ENCODE measurements around the gene APELA. TPM values are rescaled to one million over a fixed set of nuclear protein-coding genes. Genes with fewer than 3 reads are reported as not detected.

The APELA gene, protein sequence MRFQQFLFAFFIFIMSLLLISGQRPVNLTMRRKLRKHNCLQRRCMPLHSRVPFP
- not detected for total RNA-seq
- not detected for total RNA-seq (2013)

DNA sequence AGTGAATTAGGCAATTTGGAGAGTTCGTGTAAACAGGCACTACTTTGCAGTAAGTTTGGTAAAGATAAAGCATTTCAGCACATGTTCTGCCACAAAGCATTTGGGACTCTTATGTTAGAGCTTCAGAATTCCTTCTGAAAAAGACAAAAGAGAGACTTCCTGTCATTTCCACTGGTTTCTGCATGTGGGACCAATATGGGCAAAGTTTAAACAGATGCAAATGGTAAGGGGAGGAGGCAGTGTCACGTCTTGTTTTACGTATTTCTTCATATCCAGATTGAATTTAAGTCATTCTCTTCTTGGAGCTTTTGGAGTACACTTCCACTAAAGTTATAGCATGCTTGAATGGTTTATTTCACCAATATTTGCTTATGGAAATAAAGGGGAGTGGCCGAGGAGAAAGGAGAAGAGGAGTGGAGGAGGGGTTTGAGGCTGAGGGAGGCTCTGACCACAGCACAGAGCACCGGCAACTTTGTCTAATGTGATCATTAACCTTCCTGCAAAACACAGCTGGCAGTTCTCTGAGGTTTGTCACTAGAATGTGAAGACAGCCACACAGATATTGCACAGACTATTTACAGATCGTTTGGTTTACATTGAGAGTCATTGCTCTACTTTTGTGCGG lies at the start of gene APELA:
Gene APELA (plus strand): TSS at position 479 of the 625 bp plus-strand sequence. CDS start 154 bp downstream, outside the sequence.
- TF ChIP-seq, protein P1, sequence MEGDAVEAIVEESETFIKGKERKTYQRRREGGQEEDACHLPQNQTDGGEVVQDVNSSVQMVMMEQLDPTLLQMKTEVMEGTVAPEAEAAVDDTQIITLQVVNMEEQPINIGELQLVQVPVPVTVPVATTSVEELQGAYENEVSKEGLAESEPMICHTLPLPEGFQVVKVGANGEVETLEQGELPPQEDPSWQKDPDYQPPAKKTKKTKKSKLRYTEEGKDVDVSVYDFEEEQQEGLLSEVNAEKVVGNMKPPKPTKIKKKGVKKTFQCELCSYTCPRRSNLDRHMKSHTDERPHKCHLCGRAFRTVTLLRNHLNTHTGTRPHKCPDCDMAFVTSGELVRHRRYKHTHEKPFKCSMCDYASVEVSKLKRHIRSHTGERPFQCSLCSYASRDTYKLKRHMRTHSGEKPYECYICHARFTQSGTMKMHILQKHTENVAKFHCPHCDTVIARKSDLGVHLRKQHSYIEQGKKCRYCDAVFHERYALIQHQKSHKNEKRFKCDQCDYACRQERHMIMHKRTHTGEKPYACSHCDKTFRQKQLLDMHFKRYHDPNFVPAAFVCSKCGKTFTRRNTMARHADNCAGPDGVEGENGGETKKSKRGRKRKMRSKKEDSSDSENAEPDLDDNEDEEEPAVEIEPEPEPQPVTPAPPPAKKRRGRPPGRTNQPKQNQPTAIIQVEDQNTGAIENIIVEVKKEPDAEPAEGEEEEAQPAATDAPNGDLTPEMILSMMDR (IDR thresholded peaks at IDR 0.05): no peak
- DNase-seq (no peak), ATAC-seq (no peak)
- Histone ChIP-seq H3K27ac (ENCODE audit: low read length) (no peak within 1 kb of the TSS), H3K4me3 (ENCODE audit: low read length) (no peak within 1 kb of the TSS), H3K27me3 (ENCODE audit: control insufficient read depth, insufficient read depth, low read length) (no peaks in the 10 kb centered on the region), H3K9me3 (ENCODE audit: control insufficient read depth, insufficient read depth, low read length) (no peaks in the 10 kb centered on the region), H3K36me3 (ENCODE audit: control insufficient read depth, insufficient read depth, low read length) (no peaks in the 10 kb centered on the region), H3K4me1 (ENCODE audit: control insufficient read depth, insufficient read depth, low read length) (no peaks in the 10 kb centered on the region)
- peaks cover 0 to 2% of the 10 kb centered on the region in 2 donors for H3K9me3 Mint-ChIP-seq
- no peaks in the 10 kb centered on the region for H3K36me3 Mint-ChIP-seq
- no peak within 1 kb of the TSS for H3K4me3 Mint-ChIP-seq
- no peak within 1 kb of the TSS for H3K27ac Mint-ChIP-seq
- 25% methylated on average over 7 of the region's 7 CpGs for WGBS (ENCODE audit: insufficient coverage)
- H3K27me3 Mint-ChIP-seq (ENCODE audit: low read depth in 2 of 2): no peaks in the 10 kb centered on the region
- no peaks in the 10 kb centered on the region for H3K4me1 Mint-ChIP-seq
- intact Hi-C loops (cut with micrococcal nuclease): no loop called here

DNA sequence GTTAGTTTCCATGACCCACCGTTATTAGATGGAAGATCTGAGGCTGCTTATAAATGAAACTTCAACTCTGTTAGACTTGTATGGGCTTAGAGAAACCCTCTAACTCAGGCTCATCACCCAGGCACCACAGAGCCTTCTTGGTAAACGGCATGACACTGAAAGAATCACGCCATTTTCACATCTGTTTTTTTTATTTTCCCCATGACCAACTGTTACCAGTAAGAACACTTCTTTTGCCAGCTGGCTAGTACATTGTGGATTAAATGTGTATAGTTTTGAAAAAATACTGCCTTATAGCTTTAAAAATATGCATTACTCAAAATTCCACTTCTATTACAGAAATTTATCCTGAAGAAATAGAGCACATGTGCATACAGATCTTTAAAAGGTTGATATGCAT lies 48.0 kb upstream of the APELA start:
- Mint-ChIP-seq H3K27ac (no peak overlapping the region), H3K4me3 (no peak overlapping the region), H3K27me3 (ENCODE audit: low read depth in 2 of 2) (no peaks in the 10 kb centered on the region), H3K9me3 (peaks cover 0 to 2% of the 10 kb centered on the region in 2 donors), H3K4me1 (no peaks in the 10 kb centered on the region), H3K36me3 (no peaks in the 10 kb centered on the region)
- TF ChIP-seq, protein P1 (IDR thresholded peaks at IDR 0.05): no peak
- H3K9me3 ChIP-seq (ENCODE audit: control insufficient read depth, insufficient read depth, low read length): no peaks in the 10 kb centered on the region
- H3K36me3 ChIP-seq (ENCODE audit: control insufficient read depth, insufficient read depth, low read length): no peaks in the 10 kb centered on the region
- no peaks in the 10 kb centered on the region for H3K27me3 ChIP-seq (ENCODE audit: control insufficient read depth, insufficient read depth, low read length)
- intact Hi-C loops (cut with micrococcal nuclease): no loop called here
- no peak for ATAC-seq
- no peak for DNase-seq
- 97% methylated on average over 3 of the region's 3 CpGs for WGBS (ENCODE audit: insufficient coverage)
- no peak overlapping the region for H3K4me3 ChIP-seq (ENCODE audit: low read length)
- no peak overlapping the region for H3K27ac ChIP-seq (ENCODE audit: low read length)
- no peaks in the 10 kb centered on the region for H3K4me1 ChIP-seq (ENCODE audit: control insufficient read depth, insufficient read depth, low read length)

DNA sequence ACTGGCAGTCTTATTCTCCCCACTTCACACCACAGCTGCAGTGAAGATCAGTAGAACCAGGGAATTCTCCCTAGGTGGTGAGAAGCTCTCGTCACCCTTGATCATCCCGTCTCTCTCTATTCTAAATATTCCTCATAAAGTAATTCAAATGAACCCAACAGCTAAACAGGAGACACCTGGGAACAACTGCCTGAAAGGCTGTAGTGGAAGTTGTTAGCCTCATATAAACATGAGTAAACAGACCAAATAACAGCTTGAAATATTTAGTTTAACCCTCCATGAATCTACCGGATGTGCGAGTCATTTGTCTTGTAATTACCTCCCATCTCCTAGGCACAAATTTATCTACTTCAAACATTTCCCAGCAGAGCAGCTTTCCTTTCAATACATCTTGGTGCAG lies 30.4 kb upstream of the APELA start:
- Histone ChIP-seq H3K27ac (ENCODE audit: low read length) (no peak overlapping the region), H3K4me3 (ENCODE audit: low read length) (no peak overlapping the region), H3K9me3 (ENCODE audit: control insufficient read depth, insufficient read depth, low read length) (no peaks in the 10 kb centered on the region), H3K27me3 (ENCODE audit: control insufficient read depth, insufficient read depth, low read length) (no peaks in the 10 kb centered on the region), H3K36me3 (ENCODE audit: control insufficient read depth, insufficient read depth, low read length) (no peaks in the 10 kb centered on the region), H3K4me1 (ENCODE audit: control insufficient read depth, insufficient read depth, low read length) (no peaks in the 10 kb centered on the region)
- no peak for ATAC-seq
- H3K4me3 Mint-ChIP-seq: no peak overlapping the region
- H3K9me3 Mint-ChIP-seq: peaks cover 0 to 2% of the 10 kb centered on the region in 2 donors
- DNase-seq: no peak
- TF ChIP-seq, protein P1 (IDR thresholded peaks at IDR 0.05): no peak
- H3K4me1 Mint-ChIP-seq: no peaks in the 10 kb centered on the region
- no peaks in the 10 kb centered on the region for H3K27me3 Mint-ChIP-seq (ENCODE audit: low read depth in 2 of 2)
- 85% methylated on average over 2 of the region's 4 CpGs for WGBS (ENCODE audit: insufficient coverage)
- H3K27ac Mint-ChIP-seq: no peak overlapping the region
- intact Hi-C loops (cut with micrococcal nuclease): no loop called here
- H3K36me3 Mint-ChIP-seq: no peaks in the 10 kb centered on the region

DNA sequence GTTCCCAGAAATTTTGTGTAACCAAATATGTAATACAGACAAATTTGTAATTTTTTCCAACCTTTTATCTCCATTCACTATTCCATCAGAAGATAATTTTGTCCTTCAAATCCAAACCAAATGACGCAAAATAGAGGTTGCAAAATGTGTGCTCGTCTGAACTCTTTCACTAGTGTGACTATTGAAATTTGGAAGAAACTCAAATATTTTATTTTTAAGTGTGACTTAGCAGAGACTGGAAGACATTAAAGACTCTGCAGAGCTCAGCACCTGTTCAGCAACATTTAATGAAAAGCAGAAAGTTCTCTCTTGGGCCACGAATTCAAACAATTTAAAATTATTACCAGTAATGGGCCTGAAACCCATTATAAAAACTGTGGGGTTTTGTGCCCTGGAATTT lies 30.0 kb upstream of the APELA start:
- intact Hi-C loops (cut with micrococcal nuclease): no loop called here
- no peaks in the 10 kb centered on the region for H3K36me3 ChIP-seq (ENCODE audit: control insufficient read depth, insufficient read depth, low read length)
- no peaks in the 10 kb centered on the region for H3K36me3 Mint-ChIP-seq
- H3K27ac ChIP-seq (ENCODE audit: low read length): no peak overlapping the region
- no peak overlapping the region for H3K27ac Mint-ChIP-seq
- H3K27me3 Mint-ChIP-seq (ENCODE audit: low read depth in 2 of 2): no peaks in the 10 kb centered on the region
- ATAC-seq: no peak
- TF ChIP-seq, protein P1 (IDR thresholded peaks at IDR 0.05): no peak
- H3K9me3 ChIP-seq (ENCODE audit: control insufficient read depth, insufficient read depth, low read length): no peaks in the 10 kb centered on the region
- H3K4me1 Mint-ChIP-seq: no peaks in the 10 kb centered on the region
- DNase-seq: no peak
- H3K4me1 ChIP-seq (ENCODE audit: control insufficient read depth, insufficient read depth, low read length): no peaks in the 10 kb centered on the region
- no peaks in the 10 kb centered on the region for H3K27me3 ChIP-seq (ENCODE audit: control insufficient read depth, insufficient read depth, low read length)
- H3K9me3 Mint-ChIP-seq: peaks cover 0 to 2% of the 10 kb centered on the region in 2 donors
- no peak overlapping the region for H3K4me3 Mint-ChIP-seq
- WGBS (ENCODE audit: insufficient coverage): 78% methylated on average over 3 of the region's 3 CpGs
- no peak overlapping the region for H3K4me3 ChIP-seq (ENCODE audit: low read length)
